A673 (cell line): ENCODE results near the gene SNRPB.

Source experiments
- CTCF ChIP-seq: fragments of 300-800, 200-600 bp; sonication (generic); conservative IDR thresholded peaks from 2 replicates; pipeline ENCODE4 v1.5.1; 2017; ENCODE audit warnings: low read depth, mild to moderate bottlenecking, antibody characterized with exemption, low read length, moderate library complexity, mixed read lengths
- EZH2 ChIP-seq: fragments of 200-600 bp; sonication (generic); IDR thresholded peaks from 2 replicates; pipeline ENCODE4 v1.6.1; 2017; ENCODE audit warnings: borderline replicate concordance, low read depth, mild to moderate bottlenecking, mixed read lengths, antibody characterized with exemption, low read length; ENCODE audit not compliant: poor library complexity, severe bottlenecking

- TF ChIP-seq CTCF (no peak), EZH2 (no peak)
Observed at GRCh38 chr20:2449386-2449785, 21.2 kb downstream of the SNRPB start.
